ENCODE data around the gene QRFP. TPM values are rescaled to one million over a fixed set of nuclear protein-coding genes. Genes with fewer than 3 reads are reported as not detected.

Gene QRFP
- polyA plus RNA-seq, 1 donor (not counting 4 experiments of a cell fraction or from before 2014, with no cell fraction given) = not detected

DNA sequence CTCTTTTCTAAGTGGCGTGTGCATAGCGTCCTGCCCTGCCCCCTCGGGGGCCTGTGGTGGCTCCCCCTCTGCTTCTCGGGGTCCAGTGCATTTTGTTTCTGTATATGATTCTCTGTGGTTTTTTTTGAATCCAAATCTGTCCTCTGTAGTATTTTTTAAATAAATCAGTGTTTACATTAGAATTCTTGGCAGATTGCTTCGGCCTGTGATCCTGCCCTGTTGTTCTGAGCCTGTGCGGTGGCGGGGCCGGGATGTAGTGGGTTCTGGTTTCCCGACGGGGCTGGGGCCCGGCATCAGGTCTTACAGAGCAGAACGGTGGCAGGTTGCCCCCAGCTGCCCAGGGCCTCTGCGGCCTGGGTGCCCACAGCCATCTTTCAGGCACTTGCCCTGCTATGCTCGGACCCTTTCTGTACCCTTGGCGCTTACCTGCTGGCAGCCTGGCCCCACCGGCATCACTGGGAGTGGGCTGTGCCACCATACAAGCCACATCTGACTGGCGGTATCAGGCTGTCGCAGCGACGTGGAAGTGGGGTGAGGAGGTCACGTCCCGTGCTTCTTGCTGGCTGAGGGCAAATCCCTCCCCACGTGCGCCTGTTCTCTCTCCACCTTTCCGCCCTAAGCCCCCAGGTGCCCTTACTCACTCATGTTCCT lies 9.0 kb downstream of the QRFP start:
- peaks cover 26% of the 10 kb centered on the region in 2 experiments for H3K36me3 ChIP-seq (ENCODE audit: control insufficient read depth in 2 of 2, extremely low read depth in 1 of 2, insufficient read depth in 2 of 2, low read length in 2 of 2)
- no peak for FAIRE-seq
- H4K20me1 ChIP-seq (ENCODE audit: control insufficient read depth, extremely low read depth, insufficient read depth, low read length) = no peaks in the 10 kb centered on the region

DNA sequence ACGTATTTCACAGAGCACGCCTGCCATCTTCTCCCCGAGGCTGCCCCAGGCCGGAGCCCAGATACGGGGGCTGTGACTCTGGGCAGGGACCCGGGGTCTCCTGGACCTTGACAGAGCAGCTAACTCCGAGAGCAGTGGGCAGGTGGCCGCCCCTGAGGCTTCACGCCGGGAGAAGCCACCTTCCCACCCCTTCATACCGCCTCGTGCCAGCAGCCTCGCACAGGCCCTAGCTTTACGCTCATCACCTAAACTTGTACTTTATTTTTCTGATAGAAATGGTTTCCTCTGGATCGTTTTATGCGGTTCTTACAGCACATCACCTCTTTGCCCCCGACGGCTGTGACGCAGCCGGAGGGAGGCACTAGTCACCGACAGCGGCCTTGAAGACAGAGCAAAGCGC lies 9.6 kb downstream of the QRFP start:
- Histone ChIP-seq H3K79me2 (ENCODE audit: control insufficient read depth, insufficient read depth, low read length) (no peaks in the 10 kb centered on the region), H3K4me1 (ENCODE audit: control insufficient read depth, extremely low read depth, insufficient read depth, low read length) (no peaks in the 10 kb centered on the region), H3K27me3 (ENCODE audit: control insufficient read depth, extremely low read depth, insufficient read depth, low read length) (no peaks in the 10 kb centered on the region), H3K4me2 (ENCODE audit: control insufficient read depth, extremely low read depth, insufficient read depth, low read depth, low read length) (no peak overlapping the region), H3K4me3 (ENCODE audit: control insufficient read depth in 2 of 3, extremely low read depth in 1 of 3, insufficient read depth in 2 of 3, low read depth in 1 of 3, low read length in 3 of 3) (no peak overlapping the region), H2AFZ (ENCODE audit: control insufficient read depth, low read length) (no peak overlapping the region), H4K20me1 (ENCODE audit: control insufficient read depth, extremely low read depth, insufficient read depth, low read length) (no peaks in the 10 kb centered on the region), H3K36me3 (ENCODE audit: control insufficient read depth in 2 of 2, extremely low read depth in 1 of 2, insufficient read depth in 2 of 2, low read length in 2 of 2) (peaks cover 26 to 28% of the 10 kb centered on the region in 2 experiments), H3K9me3 (ENCODE audit: control insufficient read depth, low read depth, low read length) (no peaks in the 10 kb centered on the region), H3K27ac (ENCODE audit: control insufficient read depth, insufficient read depth, low read length) (no peak overlapping the region), H3K9ac (ENCODE audit: control insufficient read depth, extremely low read depth, insufficient read depth, low read length) (no peak overlapping the region), H3K9me1 (ENCODE audit: control insufficient read depth, extremely low read depth, insufficient read depth, low read length) (no peaks in the 10 kb centered on the region)
- dilution Hi-C loops (cut with MboI; ENCODE audit: extremely low pct_ligation_motif_present, low sequenced_read_pairs) = no loop called here
- FAIRE-seq (no peak), DNase-seq (ENCODE audit: low read depth, low spot score) (no peak)
- TF ChIP-seq EZH2 (IDR thresholded peaks at IDR 0.05; ENCODE audit: low read length) = no peak
- TF ChIP-seq, protein P1, sequence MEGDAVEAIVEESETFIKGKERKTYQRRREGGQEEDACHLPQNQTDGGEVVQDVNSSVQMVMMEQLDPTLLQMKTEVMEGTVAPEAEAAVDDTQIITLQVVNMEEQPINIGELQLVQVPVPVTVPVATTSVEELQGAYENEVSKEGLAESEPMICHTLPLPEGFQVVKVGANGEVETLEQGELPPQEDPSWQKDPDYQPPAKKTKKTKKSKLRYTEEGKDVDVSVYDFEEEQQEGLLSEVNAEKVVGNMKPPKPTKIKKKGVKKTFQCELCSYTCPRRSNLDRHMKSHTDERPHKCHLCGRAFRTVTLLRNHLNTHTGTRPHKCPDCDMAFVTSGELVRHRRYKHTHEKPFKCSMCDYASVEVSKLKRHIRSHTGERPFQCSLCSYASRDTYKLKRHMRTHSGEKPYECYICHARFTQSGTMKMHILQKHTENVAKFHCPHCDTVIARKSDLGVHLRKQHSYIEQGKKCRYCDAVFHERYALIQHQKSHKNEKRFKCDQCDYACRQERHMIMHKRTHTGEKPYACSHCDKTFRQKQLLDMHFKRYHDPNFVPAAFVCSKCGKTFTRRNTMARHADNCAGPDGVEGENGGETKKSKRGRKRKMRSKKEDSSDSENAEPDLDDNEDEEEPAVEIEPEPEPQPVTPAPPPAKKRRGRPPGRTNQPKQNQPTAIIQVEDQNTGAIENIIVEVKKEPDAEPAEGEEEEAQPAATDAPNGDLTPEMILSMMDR (optimal IDR thresholded peaks at IDR 0.05 in 1 of 3, IDR thresholded peaks at IDR 0.05 in 1 of 3, conservative IDR thresholded peaks at IDR 0.05 in 1 of 3; ENCODE audit: extremely low read depth in 1 of 3, insufficient read depth in 2 of 3, low read length in 3 of 3) = no peak

More for the DNA sequence above, 9.0 kb downstream of the QRFP start:
- Histone ChIP-seq H3K9me1 (ENCODE audit: control insufficient read depth, extremely low read depth, insufficient read depth, low read length) (no peaks in the 10 kb centered on the region), H3K4me3 (ENCODE audit: control insufficient read depth in 2 of 3, extremely low read depth in 1 of 3, insufficient read depth in 2 of 3, low read depth in 1 of 3, low read length in 3 of 3) (no peak overlapping the region), H3K27ac (ENCODE audit: control insufficient read depth, insufficient read depth, low read length) (no peak overlapping the region), H3K9me3 (ENCODE audit: control insufficient read depth, low read depth, low read length) (no peaks in the 10 kb centered on the region), H3K4me1 (ENCODE audit: control insufficient read depth, extremely low read depth, insufficient read depth, low read length) (no peaks in the 10 kb centered on the region), H3K79me2 (ENCODE audit: control insufficient read depth, insufficient read depth, low read length) (no peaks in the 10 kb centered on the region), H2AFZ (ENCODE audit: control insufficient read depth, low read length) (no peak overlapping the region), H3K27me3 (ENCODE audit: control insufficient read depth, extremely low read depth, insufficient read depth, low read length) (no peaks in the 10 kb centered on the region), H3K4me2 (ENCODE audit: control insufficient read depth, extremely low read depth, insufficient read depth, low read depth, low read length) (no peak overlapping the region), H3K9ac (ENCODE audit: control insufficient read depth, extremely low read depth, insufficient read depth, low read length) (no peak overlapping the region)
- dilution Hi-C loops (cut with MboI; ENCODE audit: extremely low pct_ligation_motif_present, low sequenced_read_pairs) = no loop called here
- TF ChIP-seq, protein P1 (optimal IDR thresholded peaks at IDR 0.05 in 1 of 3, IDR thresholded peaks at IDR 0.05 in 1 of 3, conservative IDR thresholded peaks at IDR 0.05 in 1 of 3; ENCODE audit: extremely low read depth in 1 of 3, insufficient read depth in 2 of 3, low read length in 3 of 3) = no peak
- no peak for TF ChIP-seq EZH2 (IDR thresholded peaks at IDR 0.05; ENCODE audit: low read length)
- DNase-seq (ENCODE audit: low read depth, low spot score) = no peak
